Measurements from ENCODE around the gene BPIFB2.
"Not testable (repeated sequence)": the region's sequence is repeated elsewhere in the genome, so short reads cannot be mapped to it uniquely, and the experiment has no call there.

Gene BPIFB2

DNA sequence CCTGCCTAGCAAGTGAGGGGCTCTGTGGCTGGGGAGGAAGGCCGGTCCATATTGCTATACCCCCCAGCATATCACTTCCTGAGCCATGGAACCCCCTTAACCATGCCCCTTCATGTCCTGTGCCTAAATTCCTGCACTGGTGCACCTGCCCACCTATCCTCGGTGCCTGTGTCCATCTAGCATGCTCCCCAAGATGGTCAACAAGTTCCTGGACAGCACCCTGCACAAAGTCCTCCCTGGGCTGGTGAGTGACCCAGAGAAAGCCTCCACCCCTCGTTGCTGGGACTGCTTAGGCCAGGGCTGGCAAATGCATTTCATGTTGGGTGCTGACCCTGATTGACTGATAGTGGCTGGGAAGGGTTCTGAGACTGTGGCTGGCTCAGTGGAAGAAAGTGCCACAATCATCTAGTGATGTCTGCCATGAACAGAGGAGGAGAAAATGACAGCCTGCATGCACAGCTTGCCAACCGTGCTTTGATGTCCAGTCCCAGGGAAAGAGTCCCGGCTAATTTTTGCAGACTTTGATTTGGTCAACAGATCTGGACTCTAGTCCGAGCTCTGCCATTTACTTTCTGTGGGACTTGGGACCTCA, 27.5 kb downstream of the BPIFB2 start:
- FAIRE-seq (no peak), DNase-seq (ENCODE audit: low spot score) (no peak)

DNA sequence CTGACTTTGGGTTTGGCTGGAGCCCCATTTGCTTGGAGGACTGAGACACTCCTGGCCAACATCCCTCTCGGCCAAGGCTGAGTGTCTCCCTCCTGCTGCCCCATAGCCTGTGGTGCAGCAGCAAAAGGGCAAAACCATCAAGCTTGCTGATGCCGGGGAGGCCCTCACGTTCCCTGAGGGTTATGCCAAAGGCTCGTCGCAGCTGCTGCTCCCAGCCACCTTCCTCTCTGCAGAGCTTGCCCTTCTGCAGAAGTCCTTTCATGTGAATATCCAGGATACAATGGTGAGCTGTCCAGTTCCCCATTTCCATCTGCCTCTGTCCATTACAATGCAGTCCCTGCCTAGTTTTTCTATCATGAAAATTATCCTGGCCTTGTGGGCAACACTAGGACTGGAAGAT, 30.0 kb downstream of the BPIFB2 start:
- no peak for FAIRE-seq

DNA sequence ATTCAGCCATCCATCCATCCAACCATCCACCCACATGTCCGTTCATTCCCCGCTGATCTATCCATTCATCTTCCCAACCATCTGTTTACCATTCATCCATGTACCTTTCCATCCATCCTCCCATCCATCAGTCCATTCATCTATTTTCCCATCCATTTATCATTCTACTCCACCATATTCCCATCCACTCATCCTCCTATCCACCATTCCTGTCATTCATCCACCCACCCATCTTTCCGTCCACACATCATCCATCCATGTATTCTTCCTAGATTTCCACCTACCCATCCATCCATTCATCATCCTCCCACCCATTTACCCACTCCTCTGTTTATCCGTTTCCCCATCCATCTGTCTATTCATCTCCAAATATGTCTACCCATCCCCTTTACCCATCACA, 30.7 kb downstream of the BPIFB2 start:
- no peak for FAIRE-seq
- no peak for DNase-seq (ENCODE audit: low spot score)

More for the DNA sequence above, 30.0 kb downstream of the BPIFB2 start:
- no peak for DNase-seq (ENCODE audit: low spot score)

DNA sequence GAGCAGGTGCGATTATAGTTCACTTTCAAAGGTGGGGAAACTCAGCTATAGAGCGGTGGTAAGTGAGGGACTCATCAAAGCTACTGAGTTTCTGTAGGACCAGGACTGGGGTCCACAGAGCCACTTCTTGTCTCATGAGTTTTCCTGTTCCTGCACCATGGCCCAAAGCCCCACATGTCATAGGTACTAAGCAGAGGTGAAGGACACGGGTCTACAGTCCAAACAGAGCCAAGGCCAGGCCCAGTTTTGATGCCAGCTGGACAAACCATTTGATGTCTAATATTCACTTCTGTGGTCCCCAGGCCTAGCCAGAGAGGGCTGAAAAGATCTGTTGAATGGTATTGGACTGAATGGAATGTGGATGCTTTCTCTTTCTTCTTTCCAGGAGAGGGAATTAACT, 34.9 kb downstream of the BPIFB2 start:
- FAIRE-seq (no peak), DNase-seq (ENCODE audit: low spot score) (no peak)

DNA sequence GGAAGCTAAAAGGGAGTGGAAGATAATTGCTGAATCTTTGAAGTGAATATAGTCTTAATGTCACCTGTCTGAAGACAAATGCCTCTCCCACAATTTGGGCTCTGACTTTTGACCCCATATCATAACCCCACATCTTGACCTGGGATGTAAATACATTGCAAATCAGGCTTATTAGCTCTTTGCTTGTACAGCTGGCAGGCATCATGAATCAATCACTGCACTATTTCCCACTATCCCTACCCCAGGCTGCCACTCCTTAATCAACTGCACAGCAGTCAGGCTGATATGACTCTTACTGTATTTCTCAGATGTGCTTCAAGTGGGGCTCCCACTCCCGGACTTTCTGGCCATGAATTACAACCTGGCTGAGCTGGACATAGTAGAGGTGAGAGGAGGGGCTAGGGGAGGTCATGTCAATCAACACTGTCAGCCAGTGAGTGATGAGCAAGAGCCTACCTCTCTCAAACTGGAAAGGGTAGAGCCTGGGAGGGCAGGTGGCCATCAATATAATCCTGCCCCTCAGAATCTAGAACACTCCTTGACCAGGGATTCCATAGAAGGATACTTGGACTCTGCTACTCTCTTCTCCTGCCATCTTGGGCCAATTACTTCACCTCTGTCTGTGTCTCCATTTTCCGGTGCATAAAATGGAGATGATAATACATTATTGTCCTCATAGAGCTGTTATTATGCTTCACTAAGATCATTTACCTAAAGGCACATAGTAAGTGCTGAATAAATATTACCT, 35.7 kb downstream of the BPIFB2 start:
- FAIRE-seq, result no peak
- no peak for DNase-seq (ENCODE audit: low spot score)

DNA sequence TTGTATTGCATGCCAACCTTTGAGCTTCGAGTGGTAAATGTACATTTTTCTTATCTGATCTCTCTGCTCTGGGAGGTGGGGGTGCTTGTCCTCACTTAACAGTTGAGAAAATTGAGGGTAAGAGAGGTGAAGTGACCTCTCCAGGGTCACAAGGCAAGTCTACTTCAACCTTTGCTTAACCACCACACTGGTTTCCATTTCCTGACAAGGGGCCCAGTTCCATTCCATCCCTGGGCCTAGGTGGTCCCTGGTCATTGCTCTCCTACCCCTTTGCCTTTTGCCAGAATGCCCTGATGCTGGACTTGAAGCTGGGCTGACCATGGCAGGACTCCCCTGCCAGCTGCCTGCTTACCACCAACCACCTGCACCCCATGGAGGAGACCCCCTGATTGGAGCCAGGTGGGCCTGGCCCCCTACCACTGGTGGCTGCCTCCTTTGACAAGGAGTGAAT, 36.3 kb downstream of the BPIFB2 start:
- DNase-seq (ENCODE audit: low spot score) (no peak), FAIRE-seq (no peak)

DNA sequence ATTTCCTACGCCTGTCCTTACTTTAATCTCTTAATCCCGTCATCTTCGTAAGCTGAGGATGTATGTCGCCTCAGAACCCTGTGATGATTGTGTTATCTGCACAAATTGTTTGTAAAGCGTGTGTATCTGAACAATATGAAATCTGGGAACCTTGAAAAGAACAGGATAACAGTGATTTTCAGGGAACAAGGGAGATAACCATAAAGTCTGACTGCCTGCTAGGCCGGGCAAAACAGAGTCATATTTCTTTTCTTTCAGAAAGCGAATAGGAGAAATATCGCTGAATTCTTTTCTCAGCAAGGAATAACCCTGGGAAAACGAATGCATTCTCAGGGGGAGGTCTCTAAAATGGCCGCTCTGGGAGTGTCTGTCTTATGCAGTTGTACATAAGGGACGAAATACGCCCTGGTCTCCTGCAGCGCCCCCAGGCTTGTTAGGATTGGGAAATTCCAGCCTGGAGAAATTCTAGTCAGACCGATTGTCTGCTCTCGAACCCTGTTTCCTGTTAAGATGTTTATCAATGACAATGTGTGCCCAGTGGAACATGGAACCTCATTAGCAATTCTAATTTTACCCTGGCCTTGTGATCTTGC, 37.7 kb downstream of the BPIFB2 start:
- DNase-seq (ENCODE audit: low spot score); FAIRE-seq: not testable (repeated sequence)

DNA sequence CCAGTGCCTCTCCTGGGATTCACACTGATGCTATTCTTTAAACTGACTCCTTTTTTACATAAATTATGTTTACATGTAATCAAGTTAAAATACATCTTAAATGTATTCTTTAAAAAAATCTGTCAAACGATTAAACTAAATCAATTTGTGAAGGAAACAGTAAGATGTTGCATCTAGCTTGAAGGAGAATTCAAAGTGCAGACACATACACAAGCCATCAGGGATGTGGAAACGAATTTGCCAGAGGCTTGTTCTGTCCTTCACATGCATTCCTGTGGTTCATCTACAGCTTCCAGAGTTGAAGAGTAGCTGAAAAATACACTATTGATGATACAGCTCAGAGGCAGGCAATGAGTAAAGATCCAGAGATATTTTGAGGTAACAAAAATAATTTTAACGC, 38.9 kb downstream of the BPIFB2 start:
- no peak for FAIRE-seq
- DNase-seq (ENCODE audit: low spot score), result no peak

DNA sequence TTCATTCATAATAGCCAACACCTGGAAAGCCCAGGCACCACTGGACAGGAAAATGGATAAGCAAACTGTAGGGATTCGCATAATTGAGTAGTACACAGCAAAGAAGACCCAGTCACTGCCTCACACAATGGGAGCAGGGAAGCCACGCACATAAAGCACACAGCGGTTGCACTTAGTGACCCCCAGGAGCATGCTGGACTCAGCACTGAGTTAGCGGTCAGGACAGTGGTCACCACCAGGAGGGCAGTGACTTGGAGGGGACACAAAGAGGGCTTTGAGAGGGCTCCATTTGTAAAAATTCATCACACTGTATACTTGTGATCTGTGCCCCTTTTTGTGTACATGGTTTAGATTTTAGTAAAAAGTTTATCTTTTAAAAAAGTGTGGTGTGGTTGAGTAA, 43.8 kb downstream of the BPIFB2 start:
- DNase-seq (ENCODE audit: low spot score), result no peak
- no peak for FAIRE-seq

DNA sequence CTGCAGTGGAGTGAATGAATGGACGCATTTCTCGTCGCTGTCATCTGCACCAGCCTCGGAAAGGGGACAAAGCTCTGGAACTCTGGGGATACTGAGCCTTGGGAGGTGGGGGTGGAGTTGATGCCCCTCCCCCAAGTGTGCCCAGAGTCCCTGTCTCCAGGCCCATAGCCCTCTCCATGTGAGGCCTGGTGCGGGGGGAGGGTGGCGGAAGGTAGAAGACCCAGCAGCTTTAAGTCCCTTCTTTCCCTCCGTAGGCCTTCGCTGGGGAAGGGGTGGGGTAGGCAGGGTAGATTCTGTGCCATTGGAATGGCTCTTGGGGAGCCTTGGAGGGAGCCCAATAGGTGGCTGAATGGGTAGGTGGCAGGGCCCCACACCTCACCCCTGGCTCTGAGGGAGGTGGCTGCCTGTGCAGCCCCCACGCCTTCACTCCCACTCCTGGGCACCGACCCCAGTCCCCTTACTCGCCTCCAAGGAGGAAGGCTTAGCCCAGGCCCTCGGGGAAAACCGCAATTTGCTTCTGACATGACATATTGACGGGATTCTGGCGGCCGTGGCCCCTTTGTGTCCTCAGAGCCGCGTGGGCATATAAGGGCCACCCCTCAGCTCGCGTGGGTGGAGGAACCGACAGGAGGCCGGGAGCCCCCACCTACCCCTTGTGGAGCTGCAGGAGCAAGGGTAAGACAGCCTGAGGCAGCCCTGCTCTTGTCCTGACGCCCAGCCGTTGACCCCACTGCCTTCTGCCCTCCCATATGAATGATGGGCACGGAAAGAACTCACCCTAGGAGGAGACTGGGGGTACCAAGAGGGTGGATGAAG, 46.0 kb downstream of the BPIFB2 start, which contains the start of gene BPIFB3:
TSS of gene BPIFB3 (plus strand) at position 613 of the 816 bp plus-strand sequence. CDS start 1,533 bp downstream, outside the sequence.
- FAIRE-seq, result no peak
- DNase-seq (ENCODE audit: low spot score), result no peak

DNA sequence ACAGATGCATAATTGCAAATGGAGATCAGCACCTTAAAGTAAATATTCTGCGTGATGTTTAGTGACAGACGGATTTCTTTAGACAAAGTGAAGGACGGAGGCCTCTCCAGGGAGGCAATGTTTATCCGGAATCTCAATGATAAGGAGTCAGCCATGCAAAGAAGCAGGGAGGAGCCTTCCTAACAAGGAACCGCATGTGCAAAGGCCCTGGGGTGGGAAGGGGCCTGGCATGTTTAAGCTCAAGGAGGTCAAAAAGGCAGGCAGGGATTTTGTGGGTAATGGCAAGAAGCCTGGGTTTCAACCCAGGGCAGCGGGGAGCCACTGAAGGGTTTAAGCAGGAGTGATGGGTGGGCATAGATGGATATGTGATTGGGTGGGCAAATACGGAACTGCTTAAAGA, 46.9 kb downstream of the BPIFB2 start:
- no peak for FAIRE-seq

DNA sequence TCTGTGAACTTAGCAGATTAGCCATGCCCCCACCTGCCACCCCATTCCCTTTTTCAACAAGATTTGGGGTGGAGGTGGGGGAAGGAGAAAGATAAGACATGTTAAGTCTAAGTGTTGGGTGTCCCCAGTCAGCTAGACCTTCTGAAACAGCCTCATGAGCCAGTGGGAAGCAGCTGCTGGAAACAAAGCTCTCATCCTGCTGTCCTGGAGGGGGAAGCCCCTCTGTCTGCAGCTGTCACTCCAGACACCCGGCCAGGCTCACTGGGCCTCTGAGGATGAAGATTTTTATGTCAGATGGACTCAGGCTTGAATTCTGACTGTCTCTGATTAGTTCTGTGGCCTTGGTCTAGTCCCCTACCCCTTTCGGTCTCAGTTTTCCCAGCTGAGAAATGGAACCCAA, 47.3 kb downstream of the BPIFB2 start:
- FAIRE-seq (no peak), DNase-seq (ENCODE audit: low spot score) (no peak)

More for the DNA sequence above, 46.9 kb downstream of the BPIFB2 start:
- no peak for DNase-seq (ENCODE audit: low spot score)

DNA sequence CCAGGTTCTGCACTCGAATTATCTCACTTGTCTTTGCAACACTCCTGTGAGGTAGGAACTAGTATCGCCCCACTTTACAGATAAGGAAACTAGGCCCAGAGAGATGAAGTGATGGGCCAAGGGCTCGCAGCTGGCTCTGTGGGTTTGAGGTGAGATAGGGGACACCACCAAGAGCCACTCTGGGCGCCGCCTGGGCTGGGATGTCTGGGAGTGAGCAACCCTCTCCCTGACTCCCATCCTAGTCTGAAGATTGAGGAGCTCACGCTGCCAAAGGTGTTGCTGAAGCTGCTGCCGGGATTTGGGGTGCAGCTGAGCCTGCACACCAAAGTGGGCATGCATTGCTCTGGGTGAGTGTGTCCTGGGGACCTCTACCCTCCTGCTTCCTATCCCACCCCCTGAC, 51.6 kb downstream of the BPIFB2 start:
- DNase-seq (ENCODE audit: low spot score) (no peak), FAIRE-seq (no peak)

DNA sequence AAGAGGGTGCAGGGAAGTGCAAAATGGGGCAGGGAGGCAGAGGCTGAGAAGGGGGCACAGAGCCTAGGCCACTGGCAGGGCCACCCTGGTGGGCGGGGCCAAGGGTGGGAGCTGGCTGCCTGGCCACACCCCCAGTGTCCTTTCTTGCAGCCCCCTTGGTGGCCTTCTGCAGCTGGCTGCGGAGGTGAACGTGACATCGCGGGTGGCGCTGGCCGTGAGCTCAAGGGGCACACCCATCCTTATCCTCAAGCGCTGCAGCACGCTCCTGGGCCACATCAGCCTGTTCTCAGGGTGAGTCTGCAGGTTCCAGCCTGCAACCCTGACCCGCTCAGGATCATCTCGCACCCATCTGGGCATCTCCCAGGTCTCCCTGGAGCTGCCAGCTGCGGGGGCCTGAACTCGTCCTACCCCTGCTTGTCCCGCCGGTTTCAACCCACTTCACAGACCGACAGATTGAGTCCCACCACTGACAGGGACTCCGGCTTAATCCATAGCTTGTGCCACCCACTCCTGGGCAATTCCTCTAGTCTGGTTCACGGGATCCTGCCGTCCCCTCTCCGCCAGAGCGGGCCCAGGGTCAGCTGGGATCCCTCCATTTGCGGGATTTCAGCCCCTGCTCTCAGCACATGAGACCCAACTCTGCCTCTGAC, 52.4 kb downstream of the BPIFB2 start:
- no peak for DNase-seq (ENCODE audit: low spot score)
- FAIRE-seq, result no peak

DNA sequence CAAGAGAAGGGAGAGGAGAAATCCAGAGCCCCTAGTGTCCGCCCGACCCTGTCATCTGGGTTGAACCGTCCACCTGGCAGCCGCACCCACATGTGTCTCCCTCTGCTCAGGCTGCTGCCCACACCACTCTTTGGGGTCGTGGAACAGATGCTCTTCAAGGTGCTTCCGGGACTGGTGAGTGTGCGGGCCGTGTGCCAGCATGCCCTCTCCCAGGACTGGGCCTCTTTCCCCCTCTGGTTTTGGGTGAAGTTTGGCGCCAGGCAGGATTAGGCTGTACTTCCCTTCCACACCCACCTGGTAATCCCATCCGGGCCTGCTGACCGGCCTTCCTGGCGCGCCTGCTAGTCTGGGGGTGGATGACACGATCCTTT, 54.1 kb downstream of the BPIFB2 start:
- DNase-seq (ENCODE audit: low spot score) (no peak), FAIRE-seq (no peak)

DNA sequence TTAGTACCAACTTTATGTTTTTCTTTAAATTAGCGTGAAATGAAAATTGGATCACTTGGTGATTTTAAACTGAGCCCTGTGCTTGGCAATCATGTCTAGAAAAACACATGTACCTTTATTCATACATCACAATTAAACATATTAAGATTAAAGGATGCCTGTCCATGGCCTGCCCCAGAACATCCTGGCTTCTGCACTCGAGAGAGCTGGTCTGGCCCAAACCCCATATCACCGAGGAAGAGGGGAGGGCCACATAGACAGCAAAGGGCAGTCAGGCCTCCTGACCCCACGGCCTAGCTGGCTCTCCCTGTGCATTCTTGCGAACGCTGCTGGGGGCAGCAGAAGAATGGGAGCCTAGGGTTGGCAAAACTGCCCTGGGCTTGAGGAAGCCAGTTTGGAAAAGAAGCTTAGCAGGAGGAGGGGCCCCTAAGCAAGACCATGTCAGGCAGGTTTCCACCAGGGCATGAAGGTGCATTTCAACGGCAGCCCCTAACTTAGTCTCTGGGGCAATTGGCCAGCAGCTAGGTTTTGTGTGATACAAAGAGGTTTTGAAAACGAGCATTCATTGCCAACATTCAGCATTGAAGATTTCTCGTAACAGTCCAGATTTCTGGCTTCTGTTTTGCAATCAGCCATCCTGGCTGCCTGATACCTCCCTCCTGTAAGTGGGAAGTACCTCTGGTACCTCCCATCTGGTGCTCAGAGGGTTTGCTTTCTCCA, 54.8 kb downstream of the BPIFB2 start:
- FAIRE-seq (no peak), DNase-seq (ENCODE audit: low spot score) (no peak)

DNA sequence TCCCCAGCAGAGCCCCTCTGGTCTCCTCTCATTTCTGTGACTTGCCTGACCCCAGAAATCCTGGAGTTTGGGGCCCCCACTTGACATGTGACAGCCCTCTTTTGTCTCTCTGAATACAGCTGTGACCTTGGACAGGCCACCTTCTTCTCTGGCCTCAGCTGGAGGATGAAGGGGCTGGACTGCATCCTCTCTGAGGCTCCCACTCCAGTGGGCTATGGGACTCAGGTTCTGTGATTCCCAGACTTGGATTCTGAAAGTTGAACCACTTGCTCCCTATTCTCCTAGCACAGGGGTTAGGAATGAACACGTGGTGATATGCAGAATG, 55.3 kb downstream of the BPIFB2 start:
- DNase-seq (ENCODE audit: low spot score), result no peak
- no peak for FAIRE-seq

DNA sequence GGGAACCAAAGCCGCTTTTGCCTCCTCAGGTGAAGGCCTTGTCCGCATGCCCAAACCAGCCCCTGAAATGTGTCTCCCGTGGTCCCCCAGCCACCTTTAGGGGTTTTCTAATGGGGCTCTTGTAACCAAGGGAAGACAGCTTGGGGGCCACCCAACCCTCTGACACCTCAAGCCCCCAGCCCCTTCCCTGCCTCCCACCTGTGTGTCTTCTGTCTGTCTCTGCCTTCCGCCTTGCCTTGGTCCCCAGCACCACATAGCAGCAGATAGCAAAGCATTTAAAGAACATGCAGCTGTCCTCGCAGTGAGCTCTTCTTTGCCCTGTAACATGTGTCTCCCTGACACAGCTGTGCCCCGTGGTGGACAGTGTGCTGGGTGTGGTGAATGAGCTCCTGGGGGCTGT, 55.8 kb downstream of the BPIFB2 start:
- FAIRE-seq (no peak), DNase-seq (ENCODE audit: low spot score) (no peak)

DNA sequence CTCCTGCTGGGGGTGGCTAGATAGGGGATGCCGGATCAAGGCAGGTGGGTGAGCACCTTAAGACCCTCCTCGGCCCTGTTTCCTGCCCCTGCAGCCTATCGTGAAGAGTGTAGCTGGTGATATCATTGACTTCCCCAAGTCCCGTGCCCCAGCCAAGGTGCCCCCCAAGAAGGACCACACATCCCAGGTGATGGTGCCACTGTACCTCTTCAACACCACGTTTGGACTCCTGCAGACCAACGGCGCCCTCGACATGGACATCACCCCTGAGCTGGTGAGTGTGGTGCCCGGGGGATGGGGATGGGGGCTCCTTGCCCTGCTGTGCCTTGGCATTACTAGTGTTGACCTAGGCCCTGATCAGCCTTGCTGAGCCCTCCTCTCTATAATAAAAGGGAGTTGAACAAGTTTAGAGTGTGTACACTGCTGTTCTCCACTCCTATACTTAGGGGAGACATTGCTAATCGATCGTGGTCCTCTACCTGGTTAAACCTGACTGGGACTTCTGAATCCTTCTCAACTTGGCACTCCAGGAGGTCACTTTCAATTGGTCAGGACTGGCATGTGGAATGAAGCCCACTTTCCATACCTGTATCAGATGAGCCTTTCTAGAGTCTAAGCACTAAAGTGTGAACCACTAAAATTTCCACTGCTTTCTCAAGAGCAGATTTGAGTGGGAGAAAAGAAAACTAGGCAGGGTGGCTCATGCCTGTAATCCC, 57.2 kb downstream of the BPIFB2 start:
- FAIRE-seq (no peak), DNase-seq (ENCODE audit: low spot score) (no peak)

DNA sequence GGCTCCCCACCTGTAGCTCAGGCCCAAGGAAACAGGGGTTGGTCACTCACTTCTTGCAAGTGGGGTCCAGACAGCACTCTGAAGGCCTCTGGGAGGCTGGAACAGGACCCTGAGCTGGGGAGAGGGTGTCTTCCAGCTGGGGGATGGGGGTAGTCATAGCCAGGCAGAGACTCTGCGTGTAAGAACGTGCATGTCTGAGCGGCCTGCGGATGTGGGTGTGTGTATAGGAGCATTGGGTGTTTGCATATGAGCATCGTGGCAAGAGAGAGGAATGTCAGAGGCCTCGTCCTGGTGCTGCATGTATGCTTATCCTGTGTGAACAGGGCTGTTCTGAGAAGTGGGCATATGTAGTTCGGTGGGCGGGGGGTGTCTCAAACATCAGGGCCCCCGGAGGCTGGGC, 58.3 kb downstream of the BPIFB2 start:
- FAIRE-seq, result no peak
- no peak for DNase-seq (ENCODE audit: low spot score)
